Activated CD4-positive, alpha-beta memory T cell treated with anti-CD3 and anti-CD28 coated beads for 36 hours (primary cell): ENCODE results near the gene RNF4. TPM values are rescaled to one million over a fixed set of nuclear protein-coding genes. Genes with fewer than 3 reads are reported as not detected.
"Not testable (repeated sequence)": the region's sequence is repeated elsewhere in the genome, so short reads cannot be mapped to it uniquely, and the experiment has no call there.

Experiments
- CTCF ChIA-PET: fragments of 350-600 bp; sonication (Branson Sonifier 250); formaldehyde crosslinking; loops from one replicate; lab custom pipeline; 2021; ENCODE audit warnings: antibody characterized with exemption, inconsistent platforms; lab: Charles Lee
- POLR2A ChIA-PET: fragments of 350-600 bp; sonication (Branson Sonifier 250); formaldehyde crosslinking; loops from one replicate; lab custom pipeline; 2021; ENCODE audit warnings: antibody characterized with exemption; lab: Charles Lee
- DNase-seq: peaks from one replicate; pipeline ENCODE4 v3.0.0-alpha.2; 2020
- H3K27ac Mint-ChIP-seq: one replicate; pipeline ENCODE4 v1.8.0; 2021; ENCODE audit warnings: mixed read lengths
- H3K27me3 Mint-ChIP-seq: one replicate; pipeline ENCODE4 v1.8.0; 2021; ENCODE audit warnings: mixed read lengths
- H3K36me3 Mint-ChIP-seq: one replicate; pipeline ENCODE4 v1.8.0; 2021; ENCODE audit warnings: mixed read lengths
- H3K4me1 Mint-ChIP-seq: one replicate; pipeline ENCODE4 v1.8.0; 2021; ENCODE audit warnings: low read depth, mixed read lengths
- H3K4me3 Mint-ChIP-seq: one replicate; pipeline ENCODE4 v1.8.0; 2021; ENCODE audit warnings: mild to moderate bottlenecking, mixed read lengths
- H3K9me3 Mint-ChIP-seq: one replicate; pipeline ENCODE4 v1.8.0; 2021; ENCODE audit warnings: mixed read lengths
- intact Hi-C: fragments of 100-400 bp; cut with micrococcal nuclease; formaldehyde crosslinking; loops from one replicate; pipeline ENCODE4 v1.15.1; 2023
- total RNA-seq, 2 experiments: library from RNA; stranded (reverse); gene quantifications; one replicate each; pipeline ENCODE4 v1.2.3, GENCODE V29; 2021

RNF4 gene
- total RNA-seq, 2 experiments from 2014 or later, result 84.6 to 90.3 TPM

GRCh38 chr4:2497324-2497723 lies 28.4 kb downstream of the RNF4 start:
- no peak for DNase-seq
- no peaks in the 10 kb centered on the region for H3K27me3 Mint-ChIP-seq
- peaks cover 18% of the 10 kb centered on the region for H3K4me1 Mint-ChIP-seq
- CTCF ChIA-PET, result no interaction called here
- POLR2A ChIA-PET, result no interaction called here
- H3K36me3 Mint-ChIP-seq, result peaks cover 48% of the 10 kb centered on the region
- no peak overlapping the region for H3K4me3 Mint-ChIP-seq
- no peaks in the 10 kb centered on the region for H3K9me3 Mint-ChIP-seq
- intact Hi-C loops, result no loop called here
- H3K27ac Mint-ChIP-seq, result no peak overlapping the region

DNA sequence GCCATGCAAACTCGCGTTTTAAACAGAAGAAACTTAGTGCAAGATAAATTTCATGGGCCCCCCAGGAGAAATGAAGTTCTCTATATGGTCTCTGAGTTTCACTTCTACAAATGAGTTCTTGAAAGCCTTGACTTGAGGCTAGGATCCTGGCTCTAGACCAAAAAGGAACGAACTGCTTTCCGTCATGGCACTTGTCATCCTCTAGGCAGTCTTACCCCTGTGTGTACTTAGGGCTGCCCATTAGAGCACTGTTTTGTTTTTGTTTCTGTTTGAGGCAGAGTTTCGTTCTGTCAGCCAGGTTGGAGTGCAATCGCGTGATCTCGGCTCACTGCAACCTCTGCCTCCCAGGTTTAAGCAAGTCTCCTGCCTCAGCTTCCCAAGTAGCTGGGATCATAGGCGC lies 29.0 kb downstream of the RNF4 start:
- Mint-ChIP-seq H3K36me3 (peaks cover 42% of the 10 kb centered on the region), H3K9me3 (no peaks in the 10 kb centered on the region), H3K4me1 (peaks cover 12% of the 10 kb centered on the region), H3K27ac (no peak overlapping the region), H3K4me3 (no peak overlapping the region), H3K27me3 (no peaks in the 10 kb centered on the region)
- intact Hi-C loops, result no loop called here
- CTCF ChIA-PET, result no interaction called here
- no peak for DNase-seq
- POLR2A ChIA-PET, result no interaction called here

GRCh38 chr4:2500547-2500946 lies 31.6 kb downstream of the RNF4 start:
- Mint-ChIP-seq H3K9me3 (no peaks in the 10 kb centered on the region), H3K36me3 (peaks cover 43% of the 10 kb centered on the region), H3K27me3 (no peaks in the 10 kb centered on the region), H3K4me3 (no peak overlapping the region), H3K4me1 (peaks cover 10% of the 10 kb centered on the region), H3K27ac (no peak overlapping the region)
- DNase-seq, result no peak
- POLR2A ChIA-PET, result no interaction called here
- CTCF ChIA-PET, result no interaction called here
- intact Hi-C loops, result no loop called here

- intact Hi-C loops, result no loop called here
- no peaks in the 10 kb centered on the region for H3K27me3 Mint-ChIP-seq
- H3K4me3 Mint-ChIP-seq, result no peak overlapping the region
- no peak for DNase-seq
- POLR2A ChIA-PET, result no interaction called here
- H3K9me3 Mint-ChIP-seq, result no peaks in the 10 kb centered on the region
- CTCF ChIA-PET, result no interaction called here
- peak overlapping the region; percentile 23 for H3K27ac Mint-ChIP-seq
- H3K4me1 Mint-ChIP-seq, result peaks cover 10% of the 10 kb centered on the region
- peaks cover 41% of the 10 kb centered on the region for H3K36me3 Mint-ChIP-seq
Observed at GRCh38 chr4:2501034-2501594, 32.2 kb downstream of the RNF4 start.

GRCh38 chr4:2503809-2504208 lies 34.9 kb downstream of the RNF4 start:
- Mint-ChIP-seq H3K9me3 (no peaks in the 10 kb centered on the region), H3K27ac (no peak overlapping the region), H3K27me3 (no peaks in the 10 kb centered on the region), H3K4me1 (peaks cover 8% of the 10 kb centered on the region), H3K36me3 (peaks cover 44% of the 10 kb centered on the region), H3K4me3 (no peak overlapping the region)
- CTCF ChIA-PET, result interaction anchor here (1.1 kb wide), 1 partner anchor 31 kb away, joined by 4 read pairs; no protein-coding TSS in a partner anchor
- POLR2A ChIA-PET, result no interaction called here
- no peak for DNase-seq
- intact Hi-C loops, result no loop called here

DNA sequence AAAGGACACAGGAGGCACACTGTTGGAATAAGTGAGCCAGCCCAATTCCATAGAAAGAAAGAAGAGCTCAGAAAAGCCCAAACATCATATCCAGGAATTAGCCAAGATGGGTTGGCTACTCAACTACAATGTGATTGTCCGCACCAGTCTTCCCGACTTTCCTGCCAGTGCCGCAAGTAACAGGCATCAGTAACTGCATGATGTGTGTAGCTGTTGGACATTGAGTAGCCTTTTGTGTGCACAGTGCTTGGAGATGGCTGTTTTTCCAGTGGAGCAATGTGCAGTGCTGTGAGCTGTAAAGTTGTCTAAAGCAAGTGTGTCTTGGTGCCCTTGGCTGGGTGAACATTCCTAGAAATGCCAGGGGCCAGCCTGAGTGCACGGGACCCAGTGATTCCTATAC lies 38.4 kb downstream of the RNF4 start:
- Mint-ChIP-seq H3K4me3 (no peak overlapping the region), H3K27ac (no peak overlapping the region), H3K9me3 (no peaks in the 10 kb centered on the region), H3K27me3 (no peaks in the 10 kb centered on the region), H3K4me1 (peaks cover 7% of the 10 kb centered on the region), H3K36me3 (peaks cover 39% of the 10 kb centered on the region)
- ChIA-PET POLR2A (no interaction called here), CTCF (interaction anchor here (0.7 kb wide), 1 partner anchor 127 kb away, joined by 3 read pairs; no protein-coding TSS in a partner anchor)
- no peak for DNase-seq
- intact Hi-C loops, result no loop called here

GRCh38 chr4:2507855-2508254 lies 38.9 kb downstream of the RNF4 start:
- Mint-ChIP-seq H3K27ac (no peak overlapping the region), H3K9me3 (no peaks in the 10 kb centered on the region), H3K36me3 (peaks cover 43% of the 10 kb centered on the region), H3K4me1 (peaks cover 7% of the 10 kb centered on the region), H3K27me3 (no peaks in the 10 kb centered on the region), H3K4me3 (no peak overlapping the region)
- ChIA-PET POLR2A (no interaction called here), CTCF (interaction anchor here (0.6 to 0.7 kb wide), 2 partner anchors 127 to 245 kb away, joined by 3 to 4 read pairs; no protein-coding TSS in a partner anchor)
- intact Hi-C loops, result no loop called here
- DNase-seq, result no peak

DNA sequence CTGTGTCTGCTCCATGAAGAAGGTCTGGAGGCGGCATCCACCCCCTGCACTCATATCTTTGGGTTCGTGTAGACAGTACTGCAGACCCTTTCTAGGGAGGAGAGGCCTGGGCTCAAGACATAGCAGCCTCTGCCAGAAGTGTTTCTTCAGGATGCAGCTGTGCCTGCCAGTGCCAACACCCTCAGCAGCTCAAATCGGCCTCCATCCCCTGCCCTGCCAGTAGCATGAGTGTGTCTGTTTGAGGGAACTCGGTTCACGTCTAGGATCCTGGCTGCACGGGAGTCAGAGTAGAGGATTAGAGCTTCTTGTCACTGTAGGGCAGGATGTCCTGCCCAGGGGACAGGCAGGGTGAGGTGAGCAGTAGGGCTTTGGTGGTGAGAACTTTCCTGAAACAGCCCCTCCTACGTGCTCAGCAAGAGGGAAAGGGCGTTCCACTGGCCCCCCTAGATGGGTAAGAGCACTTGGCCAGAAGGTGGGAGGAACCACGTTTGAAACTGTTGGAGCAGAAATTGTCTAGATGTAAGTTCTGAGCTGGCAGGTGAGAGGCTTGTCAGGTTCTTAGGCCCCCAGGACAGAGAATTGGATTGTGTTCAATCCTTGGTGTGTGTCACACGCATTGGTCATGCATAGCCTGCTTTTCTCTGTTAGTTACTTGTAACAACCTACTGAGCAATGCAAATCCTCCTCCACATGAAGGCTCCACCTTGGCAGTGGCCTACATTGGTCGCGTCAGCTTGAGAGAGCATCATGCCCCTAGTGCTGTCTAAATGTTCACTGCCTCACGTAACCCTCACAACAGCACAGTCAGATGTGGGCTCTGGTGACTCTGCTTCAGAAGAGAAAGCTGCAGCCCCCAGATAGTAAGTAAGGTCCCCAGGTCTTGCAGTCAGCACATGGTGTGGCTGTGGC lies 41.7 kb downstream of the RNF4 start:
- Mint-ChIP-seq H3K27me3 (no peaks in the 10 kb centered on the region), H3K9me3 (no peaks in the 10 kb centered on the region), H3K4me1 (peaks cover 7% of the 10 kb centered on the region), H3K27ac (no peak overlapping the region), H3K4me3 (no peak overlapping the region), H3K36me3 (peaks cover 54% of the 10 kb centered on the region)
- DNase-seq, result no peak
- ChIA-PET POLR2A (no interaction called here), CTCF (no interaction called here)
- intact Hi-C loops, result no loop called here

GRCh38 chr4:2511645-2512131 lies 42.8 kb downstream of the RNF4 start:
- Mint-ChIP-seq H3K4me3 (no peak overlapping the region), H3K27me3 (no peaks in the 10 kb centered on the region), H3K27ac (no peak overlapping the region), H3K9me3 (no peaks in the 10 kb centered on the region), H3K36me3 (peaks cover 56% of the 10 kb centered on the region), H3K4me1 (peaks cover 7% of the 10 kb centered on the region)
- ChIA-PET POLR2A (no interaction called here), CTCF (no interaction called here)
- intact Hi-C loops, result no loop called here
- DNase-seq, result no peak

- intact Hi-C loops, result no loop called here
- CTCF ChIA-PET, result no interaction called here
- no peak for DNase-seq
- Mint-ChIP-seq H3K9me3 (no peaks in the 10 kb centered on the region), H3K36me3 (peaks cover 51% of the 10 kb centered on the region), H3K27me3 (no peaks in the 10 kb centered on the region), H3K4me3 (no peak overlapping the region), H3K27ac (no peak overlapping the region), H3K4me1 (peaks cover 7% of the 10 kb centered on the region)
- POLR2A ChIA-PET, result no interaction called here
Observed at GRCh38 chr4:2512396-2513135, 43.7 kb downstream of the RNF4 start.

- DNase-seq, H3K9me3 Mint-ChIP-seq, intact Hi-C loops, H3K27me3 Mint-ChIP-seq, H3K4me1 Mint-ChIP-seq, CTCF ChIA-PET, POLR2A ChIA-PET, H3K27ac Mint-ChIP-seq, H3K4me3 Mint-ChIP-seq: not testable (repeated sequence)
- H3K36me3 Mint-ChIP-seq, result peaks cover 47% of the 10 kb centered on the region
Observed at GRCh38 chr4:2514193-2514592, 45.3 kb downstream of the RNF4 start.

- H3K27me3 Mint-ChIP-seq, H3K4me3 Mint-ChIP-seq, intact Hi-C loops, H3K9me3 Mint-ChIP-seq, CTCF ChIA-PET, POLR2A ChIA-PET, H3K4me1 Mint-ChIP-seq, H3K27ac Mint-ChIP-seq, DNase-seq: not testable (repeated sequence)
- peaks cover 44% of the 10 kb centered on the region for H3K36me3 Mint-ChIP-seq
Observed at GRCh38 chr4:2514944-2515343, 46.0 kb downstream of the RNF4 start.
